NCI-H1694 (cell line): ENCODE results near the gene FBXW4.

Source experiments
- DNase-seq: peaks from one replicate; lab custom pipeline; 2025; lab: John Stamatoyannopoulos, UW

Gene FBXW4

DNA sequence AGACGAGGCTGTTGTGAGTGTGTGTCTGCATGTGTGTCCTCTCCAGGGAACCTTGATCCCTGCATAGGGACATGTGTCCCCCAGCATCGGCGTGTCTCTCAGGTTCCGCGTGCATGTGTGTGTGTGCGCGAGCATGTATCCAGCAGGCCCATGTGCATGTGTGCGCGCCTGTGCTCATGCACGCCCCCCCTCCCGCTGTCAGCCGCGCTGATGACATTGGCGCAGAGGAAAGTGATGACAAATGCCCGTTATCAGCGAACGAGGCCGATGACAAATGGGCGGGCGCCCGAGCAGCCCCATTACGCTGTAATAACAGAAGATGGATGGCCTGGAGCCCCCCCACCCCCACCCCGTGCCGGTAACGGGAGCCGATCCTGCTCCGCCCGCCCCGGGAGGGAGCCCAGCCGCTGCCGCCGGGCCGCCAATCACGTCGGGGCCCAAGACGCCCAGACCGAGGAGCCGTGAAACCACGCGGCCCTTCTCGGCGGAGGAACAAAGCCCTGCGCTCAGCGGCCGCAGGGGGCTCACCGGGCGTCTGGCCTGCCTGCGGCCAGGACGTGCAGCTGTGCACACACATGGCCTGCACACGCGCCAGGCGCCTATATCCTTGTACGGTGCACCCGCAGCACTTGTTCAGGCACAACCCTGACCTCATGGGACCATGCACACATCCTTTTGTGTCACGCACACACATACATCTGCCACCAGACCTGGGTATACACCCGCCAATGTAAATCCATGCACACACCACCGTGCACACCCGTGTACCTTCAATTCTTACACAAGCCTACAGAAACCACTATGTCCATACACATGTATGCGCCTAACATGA, 128.4 kb downstream of the FBXW4 start:
- DNase-seq, result no peak

DNA sequence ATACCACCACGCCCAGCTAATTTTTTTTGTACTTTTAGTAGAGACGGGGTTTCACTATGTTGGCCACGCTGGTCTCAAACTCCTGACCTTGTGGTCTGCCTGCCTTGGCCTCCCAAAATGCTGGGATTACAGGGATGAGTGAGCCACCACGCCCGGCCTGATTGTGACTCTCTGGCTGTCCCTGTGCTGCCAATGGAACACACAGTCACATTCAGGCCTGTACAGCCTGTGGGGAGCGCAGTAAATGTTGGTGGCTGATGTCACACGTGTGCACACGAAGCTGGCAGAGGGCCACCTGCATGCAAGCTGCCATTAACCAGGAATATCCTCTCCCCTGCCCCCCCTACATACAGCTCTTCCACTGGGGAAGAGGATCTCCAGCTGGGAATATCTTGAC, 129.0 kb downstream of the FBXW4 start:
- no peak for DNase-seq

DNA sequence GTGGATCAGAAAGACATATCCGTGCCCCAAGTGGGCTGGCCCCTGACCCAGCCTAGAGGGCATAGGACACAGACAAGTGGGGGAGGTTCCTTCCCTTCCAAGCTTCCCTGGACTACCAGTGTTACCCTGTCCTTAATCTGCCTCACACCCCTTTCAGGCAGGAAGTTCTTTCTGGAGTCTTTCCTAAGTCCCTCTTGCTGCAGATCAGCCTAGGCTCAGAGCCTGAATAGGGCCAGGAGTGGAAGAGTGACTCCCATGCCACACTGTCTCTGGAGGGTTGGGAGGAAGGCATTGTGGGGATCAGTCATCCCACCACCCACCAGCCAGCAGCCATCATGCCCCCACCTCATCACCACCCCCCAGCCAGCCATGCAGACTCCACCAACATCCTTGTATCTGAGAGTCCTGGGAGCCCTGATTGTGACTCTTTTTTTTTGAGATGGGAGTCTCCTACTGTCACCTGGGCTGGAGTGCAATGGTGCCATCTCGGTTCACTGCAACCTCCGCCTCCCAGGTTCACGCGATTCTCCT, 129.5 kb downstream of the FBXW4 start:
- DNase-seq, result no peak

GRCh38 chr10:101564490-101564991, 130.4 kb downstream of the FBXW4 start:
- no peak for DNase-seq

- DNase-seq, result no peak
These were observed 131.4 kb downstream of the FBXW4 start for GRCh38 chr10:101563497-101564040.

DNA sequence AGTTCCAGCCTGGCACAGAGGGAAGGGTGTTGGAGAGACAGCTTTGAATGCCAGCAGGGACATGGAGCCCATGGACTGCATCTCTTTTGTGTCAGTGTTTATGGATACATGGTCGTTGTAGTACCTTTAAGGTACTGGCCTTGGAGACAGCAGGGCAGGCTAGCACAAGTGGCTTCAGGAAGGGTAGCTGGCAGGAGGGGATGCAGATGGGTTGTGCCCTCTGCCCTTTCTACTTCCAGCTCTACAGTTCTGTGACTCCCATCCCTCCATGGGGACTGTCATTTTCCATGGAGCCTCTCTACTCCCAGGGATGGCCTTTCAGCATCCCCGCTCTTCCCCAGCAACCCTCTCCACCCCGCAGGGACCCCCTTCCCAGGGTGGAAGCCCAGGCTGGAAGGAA, 132.0 kb downstream of the FBXW4 start:
- DNase-seq, result no peak

DNA sequence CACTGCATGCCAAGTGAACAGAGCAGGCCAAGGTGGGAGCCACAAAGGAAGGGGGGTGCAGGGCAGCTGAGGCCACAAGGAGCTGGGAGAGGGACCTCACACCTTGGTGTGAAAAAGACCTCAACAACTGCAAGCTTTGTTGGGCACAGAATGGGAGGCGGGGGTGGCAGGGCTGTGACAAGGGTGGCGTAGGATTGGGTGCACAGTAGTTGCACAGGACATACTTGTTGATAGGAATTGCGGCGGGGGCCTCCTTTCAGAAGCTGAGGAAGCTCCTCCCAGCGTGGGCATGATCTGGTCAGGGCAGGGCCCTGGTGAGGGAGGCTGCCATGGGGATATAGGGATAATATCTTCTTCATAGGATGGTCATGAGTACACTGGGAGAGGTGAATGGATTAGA, 132.7 kb downstream of the FBXW4 start:
- DNase-seq, result no peak

DNA sequence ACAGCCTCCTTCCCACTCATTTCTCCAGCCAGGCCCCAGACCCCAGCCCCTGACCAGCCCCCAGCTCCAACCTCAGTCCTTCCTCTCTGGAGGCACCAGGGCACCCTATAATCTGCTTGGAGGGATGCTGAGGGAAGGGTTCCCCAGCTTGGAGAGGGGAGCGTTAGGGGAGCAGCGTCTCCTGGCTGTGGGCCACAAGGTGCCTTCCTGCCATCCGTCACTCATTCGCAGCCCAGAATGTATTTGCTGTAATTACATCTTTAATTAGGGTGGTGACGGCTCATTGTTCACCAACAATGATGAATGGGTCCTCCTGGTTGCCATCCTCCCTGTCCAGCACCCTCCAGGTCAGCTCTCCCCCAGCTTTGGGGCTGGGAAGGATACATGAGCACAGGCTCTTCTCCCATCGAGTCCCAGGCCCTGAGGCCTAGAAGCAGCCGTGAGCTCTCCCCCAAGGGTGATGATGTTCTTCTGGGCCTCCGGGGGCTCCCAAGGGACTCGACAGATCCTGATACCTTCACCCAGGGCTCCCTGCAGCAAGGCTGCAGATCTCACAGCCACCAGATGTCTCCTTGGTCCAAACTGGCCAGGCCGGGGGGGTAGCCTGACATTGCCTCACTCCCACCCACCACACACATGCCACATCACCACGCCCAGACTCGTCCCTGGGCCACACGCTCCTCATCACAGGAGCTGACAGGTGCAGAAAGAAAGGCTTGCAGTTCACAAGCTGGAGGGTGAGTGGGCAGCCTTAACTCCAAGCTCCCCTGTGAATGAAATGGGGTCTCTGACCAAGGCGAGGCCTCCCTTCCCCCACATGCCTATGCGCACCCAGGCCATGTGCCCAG, 133.7 kb downstream of the FBXW4 start:
- DNase-seq, result no peak
